GM12875 (cell line): Measurements from ENCODE around the gene OR6C3.
"Not testable (repeated sequence)": the region's sequence is repeated elsewhere in the genome, so short reads cannot be mapped to it uniquely, and the experiment has no call there.

Experiments used
- H3K4me3 ChIP-seq: one replicate; pipeline ENCODE4 v1.5.1; 2011; ENCODE audit warnings: low read depth, low read length, control low read depth
- CTCF ChIP-seq: IDR thresholded peaks from 2 replicates; pipeline ENCODE4 v1.5.1; 2011; ENCODE audit warnings: low read depth, mild to moderate bottlenecking, control low read depth, inconsistent platforms, low read length, moderate library complexity, borderline replicate concordance; ENCODE audit not compliant: insufficient read depth

The OR6C3 gene

GRCh38 chr12:55336002-55336401 lies 5.5 kb downstream of the OR6C3 start:
- no peak for TF ChIP-seq CTCF

GRCh38 chr12:55355338-55355737 lies 24.8 kb downstream of the OR6C3 start:
- not testable (repeated sequence) for H3K4me3 ChIP-seq

More at GRCh38 chr12:55336002-55336401, 5.5 kb downstream of the OR6C3 start:
- no peak overlapping the region for H3K4me3 ChIP-seq

- TF ChIP-seq CTCF: no peak
- H3K4me3 ChIP-seq: no peak within 1 kb of the TSS
Observed at GRCh38 chr12:55362675-55363074, 32.1 kb downstream of the OR6C3 start, which contains the start of gene OR6C75. TSS of gene OR6C75 (plus strand) at chr12:55362975. CDS start at chr12:55365111, 2,136 bp downstream.

- no peak for TF ChIP-seq CTCF
Observed at GRCh38 chr12:55365086-55365485, 34.5 kb downstream of the OR6C3 start.

GRCh38 chr12:55372521-55372920 lies 42.0 kb downstream of the OR6C3 start:
- TF ChIP-seq CTCF: no peak
- H3K4me3 ChIP-seq: no peak overlapping the region

More at GRCh38 chr12:55365086-55365485, 34.5 kb downstream of the OR6C3 start:
- no peak overlapping the region for H3K4me3 ChIP-seq
